Ureter (tissue), 1 donor: ENCODE data around the gene SIPA1L3. TPM values are rescaled to one million over a fixed set of nuclear protein-coding genes. Genes with fewer than 3 reads are reported as not detected.
"Not testable (repeated sequence)": the region's sequence is repeated elsewhere in the genome, so short reads cannot be mapped to it uniquely, and the experiment has no call there.

Experiments
- DNase-seq: peaks from one replicate; pipeline ENCODE4 v3.0.0-alpha.2; 2020; ENCODE audit warnings: low spot score
- total RNA-seq: library from RNA; stranded (reverse); gene quantifications from one replicate; pipeline ENCODE4 v1.2.4, GENCODE V29; 2023
- donor health status: DM: yes; HTN: yes; CAD: no.

Gene SIPA1L3
- total RNA-seq, 1 donor from 2014 or later = 60.4 TPM

GRCh38 chr19:38071054-38071453, 164.0 kb downstream of the SIPA1L3 start:
- DNase-seq = not testable (repeated sequence)

- DNase-seq = no peak
Measured at GRCh38 chr19:38071647-38072046, 164.6 kb downstream of the SIPA1L3 start.

DNA sequence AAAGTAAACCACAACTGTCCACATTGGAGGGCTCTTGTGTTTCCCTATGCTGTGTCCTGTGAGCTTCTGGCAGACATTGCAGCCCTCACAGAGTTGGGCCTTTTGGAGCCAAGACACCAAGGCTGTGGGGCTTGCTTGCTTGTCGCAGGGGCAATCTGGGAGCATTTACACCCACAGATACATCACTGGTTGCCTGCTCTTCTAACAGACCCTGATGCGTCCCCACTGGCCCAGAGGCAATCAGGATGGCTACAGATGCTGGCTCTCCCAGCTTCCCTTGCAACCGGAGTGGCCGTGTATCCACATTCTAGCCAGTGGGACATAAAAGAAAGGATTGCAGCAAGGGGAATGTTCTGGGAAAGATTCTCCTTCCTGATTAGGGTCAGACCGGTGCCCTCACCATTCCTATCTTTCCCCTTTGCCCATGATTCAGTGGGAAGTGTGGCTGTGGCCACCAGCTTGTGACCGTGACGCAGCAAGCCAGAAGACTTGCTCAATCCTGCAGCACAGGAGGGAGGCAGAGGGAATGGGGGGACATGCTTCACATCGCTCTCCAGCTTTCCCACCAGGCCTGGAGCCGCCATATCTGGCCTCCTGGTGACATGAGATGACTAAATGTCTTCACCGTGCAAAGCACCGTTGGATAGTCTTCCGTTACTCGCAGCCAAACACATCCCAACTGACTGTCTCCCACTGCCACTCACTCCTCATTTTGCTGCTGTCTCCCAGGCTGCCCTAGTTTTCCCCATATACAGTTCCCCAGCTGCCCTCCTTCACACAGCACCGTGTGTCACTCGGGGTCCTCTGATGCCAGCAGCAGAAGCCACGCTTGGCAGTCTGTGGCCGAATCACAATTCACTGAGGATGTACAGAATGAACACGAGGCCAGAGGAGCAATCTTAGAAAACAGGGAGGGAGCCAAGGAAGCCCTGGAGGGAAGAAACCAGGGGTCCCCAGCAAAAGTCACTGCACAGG, 166.1 kb downstream of the SIPA1L3 start:
- no peak for DNase-seq

DNA sequence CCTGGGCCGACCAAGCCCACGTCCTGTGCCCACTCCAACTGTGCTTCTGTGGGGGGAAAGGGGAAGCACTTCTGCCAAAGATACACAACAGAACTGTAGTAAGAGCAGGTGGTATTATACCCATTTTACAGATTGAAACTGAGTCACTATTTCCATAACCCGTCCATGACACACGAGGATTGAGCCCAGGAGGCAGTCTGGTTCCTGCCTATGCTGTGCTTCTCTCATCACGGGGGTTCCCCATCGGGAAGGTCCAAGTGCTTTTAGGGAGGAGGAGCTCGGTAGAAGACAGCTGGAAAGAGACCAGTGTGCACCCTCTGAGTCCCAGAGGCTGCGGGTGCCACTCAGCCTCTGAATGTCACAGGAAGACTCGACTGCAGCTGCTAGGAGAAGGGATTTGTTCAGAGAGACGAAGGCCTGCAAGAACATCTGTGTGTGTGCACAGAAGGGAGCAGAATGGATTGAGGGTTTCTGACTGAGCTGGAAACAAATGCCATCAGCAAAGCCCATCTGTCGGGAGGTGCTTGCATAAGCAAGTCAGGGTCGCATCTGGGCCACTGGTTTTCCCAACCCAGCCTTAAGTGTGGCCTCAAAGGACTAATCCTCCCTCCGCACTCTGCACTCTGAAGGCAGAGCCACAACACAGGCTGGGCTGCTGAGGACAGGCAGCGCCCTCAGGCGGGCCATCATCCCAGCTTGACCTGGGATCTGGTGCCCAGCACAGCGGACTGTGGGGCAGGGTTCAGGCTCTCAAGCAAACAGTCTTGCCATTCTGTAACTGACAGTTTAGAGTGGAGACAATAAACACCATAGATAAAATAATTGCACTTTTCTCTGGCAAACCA, 167.1 kb downstream of the SIPA1L3 start:
- DNase-seq = no peak

DNA sequence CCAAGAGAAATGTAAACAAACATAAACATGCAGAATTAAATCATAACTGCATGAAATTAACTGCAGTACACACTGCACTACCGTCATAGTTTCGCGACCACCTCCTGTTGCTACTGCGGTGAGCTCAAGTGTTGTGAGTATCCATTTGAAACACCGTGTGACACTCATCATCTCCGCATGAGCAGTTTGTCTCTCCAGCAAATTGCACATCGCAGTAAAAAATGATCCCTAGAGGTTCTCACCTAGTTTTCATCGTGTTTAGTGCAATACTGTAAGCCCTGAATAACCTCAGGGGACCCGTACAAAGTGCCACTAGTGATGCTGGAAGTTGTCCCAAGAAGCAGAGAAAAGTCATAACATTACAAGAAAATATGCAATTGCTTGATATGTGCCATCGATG, 169.3 kb downstream of the SIPA1L3 start:
- DNase-seq = no peak

DNA sequence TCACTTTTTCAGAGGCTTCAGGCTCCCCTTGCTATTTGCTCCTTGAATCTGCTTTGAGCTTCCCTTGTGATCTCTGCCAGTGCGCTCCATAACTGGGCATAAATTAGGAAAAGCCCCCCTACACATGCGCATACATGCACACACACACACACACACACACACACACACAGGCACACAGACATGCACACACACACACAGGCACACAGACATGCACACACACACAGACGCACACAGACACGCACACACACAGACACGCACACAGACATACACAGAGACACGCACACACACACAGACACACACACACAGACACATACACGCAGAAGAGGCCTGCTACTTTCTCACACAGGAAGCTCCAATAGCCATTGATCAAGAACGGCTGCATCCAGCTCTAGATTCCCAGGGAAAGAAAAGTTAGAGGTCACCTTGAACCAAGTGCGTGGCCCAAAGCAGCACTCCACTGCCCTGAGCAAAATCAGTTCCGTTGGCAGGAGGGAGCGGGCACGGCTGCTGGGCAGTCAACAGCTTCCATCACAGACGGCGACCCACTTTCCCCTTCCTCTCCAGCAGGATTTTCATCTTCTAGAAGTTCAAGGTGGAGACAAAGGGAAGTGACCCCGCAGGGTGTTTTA, 171.4 kb downstream of the SIPA1L3 start:
- no peak for DNase-seq

GRCh38 chr19:38079926-38080380, 172.9 kb downstream of the SIPA1L3 start:
- DNase-seq = no peak

DNA sequence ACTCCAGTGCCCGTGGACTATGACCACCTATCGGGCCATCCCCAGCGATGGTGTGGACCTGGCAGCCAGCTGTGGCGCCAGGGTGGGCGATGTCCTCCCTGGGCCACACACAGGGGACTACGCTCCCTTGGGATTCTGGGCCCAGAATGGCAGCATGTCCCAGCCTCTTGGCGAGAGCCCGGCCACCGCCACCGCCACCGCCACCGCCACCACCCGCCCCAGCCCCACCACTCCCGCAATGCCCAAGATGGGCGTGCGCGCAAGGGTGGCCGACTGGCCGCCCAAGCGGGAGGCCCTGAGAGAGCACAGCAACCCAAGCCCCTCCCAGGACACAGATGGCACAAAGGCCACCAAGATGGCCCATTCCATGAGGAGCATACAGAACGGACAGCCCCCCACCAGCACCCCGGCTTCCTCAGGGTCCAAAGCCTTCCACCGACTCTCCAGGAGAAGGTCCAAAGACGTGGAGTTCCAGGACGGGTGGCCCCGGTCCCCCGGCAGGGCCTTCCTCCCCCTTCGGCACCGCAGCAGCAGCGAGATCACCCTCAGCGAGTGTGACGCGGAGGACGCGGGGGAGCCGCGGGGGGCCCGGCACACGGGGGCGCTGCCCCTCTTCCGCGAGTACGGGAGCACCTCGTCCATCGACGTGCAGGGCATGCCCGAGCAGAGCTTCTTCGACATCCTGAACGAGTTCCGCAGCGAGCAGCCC, 174.7 kb downstream of the SIPA1L3 start:
- no peak for DNase-seq

DNA sequence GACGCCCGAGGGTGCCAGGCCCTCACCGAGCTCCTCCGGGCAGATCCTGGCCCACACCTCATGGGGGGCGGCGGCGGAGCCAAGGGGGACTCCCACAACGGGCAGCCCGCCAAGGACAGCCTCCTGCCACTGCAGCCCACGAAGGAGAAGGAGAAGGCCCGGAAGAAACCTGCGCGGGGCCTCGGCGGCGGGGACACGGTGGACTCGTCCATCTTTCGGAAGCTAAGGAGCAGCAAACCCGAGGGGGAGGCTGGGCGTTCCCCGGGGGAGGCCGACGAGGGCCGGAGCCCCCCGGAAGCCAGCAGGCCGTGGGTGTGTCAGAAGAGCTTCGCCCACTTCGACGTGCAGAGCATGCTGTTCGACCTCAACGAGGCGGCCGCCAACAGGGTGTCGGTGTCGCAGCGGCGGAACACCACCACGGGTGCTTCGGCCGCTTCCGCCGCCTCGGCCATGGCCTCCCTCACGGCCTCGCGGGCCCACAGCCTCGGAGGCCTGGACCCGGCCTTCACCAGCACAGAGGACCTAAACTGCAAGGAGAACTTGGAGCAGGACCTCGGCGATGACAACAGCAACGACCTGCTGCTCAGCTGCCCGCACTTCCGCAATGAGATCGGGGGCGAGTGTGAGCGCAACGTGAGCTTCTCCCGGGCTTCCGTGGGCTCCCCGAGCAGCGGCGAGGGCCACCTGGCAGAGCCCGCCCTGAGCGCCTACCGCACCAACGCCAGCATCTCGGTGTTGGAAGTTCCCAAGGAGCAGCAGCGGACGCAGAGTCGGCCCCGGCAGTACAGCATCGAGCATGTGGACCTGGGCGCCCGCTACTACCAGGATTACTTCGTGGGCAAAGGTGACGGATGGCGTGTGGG, 175.5 kb downstream of the SIPA1L3 start:
- no peak for DNase-seq

- no peak for DNase-seq
Measured at GRCh38 chr19:38084196-38084595, 177.2 kb downstream of the SIPA1L3 start.

DNA sequence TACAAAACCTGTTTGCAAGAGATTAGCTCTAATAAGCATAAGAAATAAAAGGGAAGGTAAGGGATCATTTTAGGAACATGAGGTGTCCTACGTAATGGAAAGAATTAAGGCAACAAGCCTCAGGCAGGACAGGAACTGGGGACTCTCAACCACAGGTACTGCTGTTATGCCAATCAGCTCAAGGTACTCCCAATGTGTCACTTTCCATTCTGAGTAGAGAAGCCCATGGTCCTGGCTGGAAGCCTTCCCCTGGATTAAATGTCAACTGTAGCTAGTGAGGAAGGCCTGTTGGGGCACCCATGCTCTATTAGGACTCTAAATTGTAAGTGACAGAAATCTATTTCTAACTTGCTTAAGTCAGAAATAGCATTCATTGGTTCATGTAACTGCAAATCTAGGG, 182.4 kb downstream of the SIPA1L3 start:
- DNase-seq = no peak

DNA sequence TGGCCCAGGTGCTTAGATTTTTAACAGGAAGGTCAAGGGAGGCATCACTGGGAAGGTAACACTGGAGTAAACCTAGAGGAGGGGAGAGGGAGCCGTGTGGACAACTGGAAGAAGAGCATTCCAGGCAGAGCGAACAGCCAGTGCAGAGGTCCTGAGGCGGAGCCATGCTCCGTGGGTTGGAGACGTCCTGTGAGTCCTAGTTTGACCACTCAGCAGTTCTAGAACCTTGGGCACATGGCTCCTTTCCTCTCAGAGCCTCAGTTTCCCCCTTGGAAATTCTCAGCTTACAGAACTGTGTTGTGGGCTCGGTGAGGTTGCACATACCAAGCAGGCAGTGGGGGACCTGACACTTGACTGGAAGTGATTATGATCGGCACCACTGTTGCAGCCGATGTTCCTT, 186.1 kb downstream of the SIPA1L3 start:
- no peak for DNase-seq

DNA sequence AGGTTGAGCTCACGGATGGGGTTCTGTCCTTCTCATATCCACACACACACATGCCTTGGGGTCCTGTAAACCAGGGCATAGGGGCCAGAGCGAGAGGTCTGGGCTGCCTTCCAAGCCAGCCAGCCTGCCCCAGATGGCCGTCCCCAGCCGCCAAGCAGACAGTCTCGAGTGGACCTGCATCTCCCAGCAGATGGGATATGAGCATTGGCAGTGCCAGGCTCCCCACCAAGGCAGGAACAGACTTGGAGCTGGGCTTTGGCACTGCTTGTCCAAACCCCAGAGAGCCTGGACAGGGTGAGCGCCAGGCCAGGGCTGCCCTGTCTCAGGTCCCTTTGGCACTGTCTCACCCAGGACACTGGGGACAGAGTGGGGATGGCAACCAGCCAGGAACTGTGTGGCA, 186.6 kb downstream of the SIPA1L3 start:
- no peak for DNase-seq

- peak; percentile 70 for DNase-seq
Measured at GRCh38 chr19:38095411-38096308, 188.7 kb downstream of the SIPA1L3 start.

DNA sequence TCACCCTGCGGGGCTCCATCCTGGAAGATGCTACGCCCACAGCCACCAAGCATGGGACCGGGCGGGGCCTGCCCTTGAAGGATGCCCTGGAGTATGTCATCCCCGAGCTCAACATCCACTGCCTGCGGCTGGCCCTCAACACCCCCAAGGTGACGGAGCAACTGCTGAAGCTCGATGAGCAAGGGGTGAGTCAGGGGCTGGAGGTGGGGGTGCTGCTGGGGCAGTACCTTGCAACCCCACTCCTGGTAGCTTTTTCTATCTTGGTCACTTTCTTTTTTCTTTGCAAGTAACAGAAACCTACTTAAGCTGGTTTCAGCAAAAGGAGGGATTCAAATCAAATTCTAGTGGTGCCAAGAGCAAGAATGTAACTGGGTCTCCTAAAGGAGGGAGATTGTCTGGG, 193.0 kb downstream of the SIPA1L3 start:
- DNase-seq = no peak

- no peak for DNase-seq
Measured at GRCh38 chr19:38100589-38100988, 193.6 kb downstream of the SIPA1L3 start.

DNA sequence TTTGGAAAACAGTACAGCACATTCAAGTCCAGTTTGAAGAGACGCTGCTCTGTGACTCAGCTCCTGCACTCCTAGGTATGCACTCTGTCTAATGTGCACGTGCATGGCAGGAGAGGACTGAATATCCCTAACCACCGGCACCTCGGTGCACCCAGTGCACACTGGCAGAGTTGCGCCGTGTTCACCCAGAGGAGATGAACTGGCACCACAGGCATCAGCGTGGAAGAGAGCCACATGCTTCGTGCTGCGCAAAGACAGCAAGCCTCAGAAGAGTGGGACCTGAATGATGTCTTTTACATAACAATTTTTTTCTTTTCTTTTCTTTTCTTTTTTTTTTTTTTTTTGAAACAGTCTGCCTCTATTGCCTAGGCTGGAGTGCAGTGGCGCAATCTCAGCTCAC, 194.7 kb downstream of the SIPA1L3 start:
- DNase-seq = no peak

DNA sequence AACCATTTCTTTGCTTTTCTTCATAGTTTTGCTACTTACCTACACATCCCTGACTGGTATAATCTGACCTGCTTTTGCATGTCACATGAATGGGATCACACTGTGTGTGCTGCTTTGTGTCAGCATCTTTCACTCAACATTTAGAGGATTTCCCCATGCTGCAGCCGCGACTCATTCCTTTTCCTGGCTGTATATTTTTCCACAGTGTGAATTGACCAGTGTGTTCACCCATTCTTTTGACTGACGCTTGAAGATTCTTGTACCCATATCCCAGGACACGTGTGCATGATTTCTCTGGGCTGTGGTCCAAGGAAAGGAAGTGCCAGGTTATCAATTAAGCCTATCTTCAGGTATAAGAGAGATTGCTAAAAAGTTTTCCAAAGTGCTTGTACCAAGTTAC, 198.6 kb downstream of the SIPA1L3 start:
- no peak for DNase-seq

- DNase-seq = no peak
Measured at GRCh38 chr19:38107129-38107528, 200.1 kb downstream of the SIPA1L3 start.
